A549 (cell line): ENCODE results near the gene TIGD6.

Source experiments
- CHD2 ChIP-seq: fragments of 150-350 bp; IDR thresholded peaks from 2 replicates; pipeline ENCODE4 v1.6.1; 2014; ENCODE audit warnings: low read length; ENCODE audit not compliant: partially characterized antibody
- GATA3 ChIP-seq: IDR thresholded peaks from 2 replicates; pipeline ENCODE4 v1.6.1; 2012; ENCODE audit warnings: borderline replicate concordance
- HDAC2 ChIP-seq: fragments of 200-600 bp; sonication (generic); IDR thresholded peaks from 2 replicates; pipeline ENCODE4 v1.6.1; 2016
- MAFK ChIP-seq: fragments of 450-650 bp; IDR thresholded peaks from 2 replicates; pipeline ENCODE4 v1.6.1; 2014; ENCODE audit not compliant: partially characterized antibody
- MAZ ChIP-seq: fragments of 150-350 bp; IDR thresholded peaks from 2 replicates; pipeline ENCODE4 v1.6.1; 2014; ENCODE audit warnings: antibody characterized with exemption, low read depth, low read length, borderline replicate concordance
- NR3C1 ChIP-seq: fragments of >200 bp; sonication (Bioruptor Twin); formaldehyde crosslinking; IDR thresholded peaks from 3 replicates; pipeline ENCODE4 v1.6.1; 2017
- POLR2A ChIP-seq: IDR thresholded peaks from 2 replicates; pipeline ENCODE4 v1.6.1; 2012; ENCODE audit warnings: mild to moderate bottlenecking, low read length
- RNF2 ChIP-seq: fragments of 200-600 bp; sonication (generic); IDR thresholded peaks from 2 replicates; pipeline ENCODE4 v1.6.1; 2016; ENCODE audit warnings: low read depth, mild to moderate bottlenecking, antibody characterized with exemption, moderate library complexity, borderline replicate concordance
- SMC3 ChIP-seq: fragments of >200 bp; sonication (Bioruptor Twin); formaldehyde crosslinking; IDR thresholded peaks from 3 replicates; pipeline ENCODE4 v1.6.1; 2018; ENCODE audit warnings: inconsistent platforms
- TF ChIP-seq, protein P1 (sequence below): fragments of >200 bp; sonication (Bioruptor Twin); formaldehyde crosslinking; IDR thresholded peaks from 3 replicates; pipeline ENCODE4 v1.5.1; 2016
- TF ChIP-seq, protein P2 (sequence below): IDR thresholded peaks from 2 replicates; pipeline ENCODE4 v1.6.1; 2012

DNA sequence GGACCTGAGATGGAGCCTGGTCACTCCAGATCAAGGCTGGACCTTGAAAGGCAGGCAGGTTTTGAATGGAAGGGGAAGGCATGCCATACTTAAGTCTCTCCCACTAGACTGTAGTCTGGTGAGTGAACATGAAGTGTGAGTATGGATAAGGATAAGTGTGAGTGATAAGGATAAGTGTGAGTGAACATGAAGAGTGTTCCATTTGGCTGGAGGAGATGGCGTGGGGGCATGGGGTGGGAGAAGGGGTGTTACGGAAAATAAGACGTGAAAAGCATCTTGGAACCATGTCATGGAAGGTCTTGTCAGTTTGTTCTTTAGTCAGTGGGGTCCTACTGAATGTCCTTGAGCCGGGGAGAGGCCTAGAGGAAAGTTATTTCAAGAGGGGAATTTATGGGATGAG is 32.9 kb upstream of the TIGD6 start:
- TF ChIP-seq SMC3 (no peak), MAZ (no peak), GATA3 (no peak), POLR2A (no peak), CHD2 (no peak), MAFK (no peak), RNF2 (no peak), HDAC2 (no peak), NR3C1 (no peak)
- TF ChIP-seq, protein P1, sequence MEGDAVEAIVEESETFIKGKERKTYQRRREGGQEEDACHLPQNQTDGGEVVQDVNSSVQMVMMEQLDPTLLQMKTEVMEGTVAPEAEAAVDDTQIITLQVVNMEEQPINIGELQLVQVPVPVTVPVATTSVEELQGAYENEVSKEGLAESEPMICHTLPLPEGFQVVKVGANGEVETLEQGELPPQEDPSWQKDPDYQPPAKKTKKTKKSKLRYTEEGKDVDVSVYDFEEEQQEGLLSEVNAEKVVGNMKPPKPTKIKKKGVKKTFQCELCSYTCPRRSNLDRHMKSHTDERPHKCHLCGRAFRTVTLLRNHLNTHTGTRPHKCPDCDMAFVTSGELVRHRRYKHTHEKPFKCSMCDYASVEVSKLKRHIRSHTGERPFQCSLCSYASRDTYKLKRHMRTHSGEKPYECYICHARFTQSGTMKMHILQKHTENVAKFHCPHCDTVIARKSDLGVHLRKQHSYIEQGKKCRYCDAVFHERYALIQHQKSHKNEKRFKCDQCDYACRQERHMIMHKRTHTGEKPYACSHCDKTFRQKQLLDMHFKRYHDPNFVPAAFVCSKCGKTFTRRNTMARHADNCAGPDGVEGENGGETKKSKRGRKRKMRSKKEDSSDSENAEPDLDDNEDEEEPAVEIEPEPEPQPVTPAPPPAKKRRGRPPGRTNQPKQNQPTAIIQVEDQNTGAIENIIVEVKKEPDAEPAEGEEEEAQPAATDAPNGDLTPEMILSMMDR, result no peak
- TF ChIP-seq, protein P2, sequence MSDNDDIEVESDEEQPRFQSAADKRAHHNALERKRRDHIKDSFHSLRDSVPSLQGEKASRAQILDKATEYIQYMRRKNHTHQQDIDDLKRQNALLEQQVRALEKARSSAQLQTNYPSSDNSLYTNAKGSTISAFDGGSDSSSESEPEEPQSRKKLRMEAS, result no peak
